MG63 (cell line): Measurements from ENCODE around the gene ABLIM3. TPM values are rescaled to one million over a fixed set of nuclear protein-coding genes. Genes with fewer than 3 reads are reported as not detected.

Experiments used
- DNase-seq: peaks from one replicate; pipeline ENCODE4 v3.0.0-alpha.2; 2020
- H3K27me3 ChIP-seq: fragments of 250-450 bp; sonication (Bioruptor Pico); 2 replicates; pipeline ENCODE4 v1.5.1; 2020; ENCODE audit warnings: mild to moderate bottlenecking, moderate library complexity
- H3K36me3 ChIP-seq: fragments of 250-450 bp; sonication (Bioruptor Pico); 2 replicates; pipeline ENCODE4 v1.5.1; 2020; ENCODE audit warnings: mild to moderate bottlenecking, moderate library complexity
- H3K4me3 ChIP-seq: fragments of 250-450 bp; sonication (Bioruptor Pico); 2 replicates; pipeline ENCODE4 v1.5.1; 2020; ENCODE audit warnings: mild to moderate bottlenecking, moderate library complexity
- H3K9me3 ChIP-seq: fragments of 250-450 bp; sonication (Bioruptor Pico); 2 replicates; pipeline ENCODE4 v1.5.1; 2020; ENCODE audit warnings: mild to moderate bottlenecking, moderate library complexity
- total RNA-seq: library from RNA; depleted of rRNA; stranded (reverse); fragments of >200 nt; shearing (Covaris generic); gene quantifications from 2 replicates; pipeline ENCODE4 v1.2.3, GENCODE V29; 2014; ENCODE audit warnings: low replicate concordance

Gene ABLIM3
- total RNA-seq, 1 experiment from 2014 or later, result 8.6 TPM

DNA sequence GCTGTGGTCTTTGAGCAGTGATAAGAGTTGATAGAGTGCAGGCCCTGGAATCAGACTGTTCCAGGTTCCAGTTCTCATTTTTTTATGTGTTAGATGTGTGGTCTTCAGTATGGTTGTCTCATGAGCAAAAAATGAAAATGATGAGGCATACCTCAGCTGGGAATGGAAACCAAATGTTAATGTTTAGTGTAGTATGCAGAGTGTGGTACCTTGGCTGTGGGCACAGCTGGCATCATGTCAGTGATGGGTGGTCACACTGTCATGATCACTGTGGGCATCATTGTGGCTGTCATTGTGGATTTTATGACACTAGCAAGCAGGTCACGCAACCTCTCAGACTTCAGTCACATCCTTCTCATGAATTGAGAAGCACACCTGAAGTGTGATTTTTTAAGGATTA is 6.4 kb downstream of the ABLIM3 start:
- H3K9me3 ChIP-seq, result peaks cover 18% of the 10 kb centered on the region
- DNase-seq, result no peak
- no peak overlapping the region for H3K4me3 ChIP-seq
- H3K36me3 ChIP-seq, result peaks cover 3% of the 10 kb centered on the region; the same call in 1 of the 2 replicates
- H3K27me3 ChIP-seq, result no peaks in the 10 kb centered on the region

DNA sequence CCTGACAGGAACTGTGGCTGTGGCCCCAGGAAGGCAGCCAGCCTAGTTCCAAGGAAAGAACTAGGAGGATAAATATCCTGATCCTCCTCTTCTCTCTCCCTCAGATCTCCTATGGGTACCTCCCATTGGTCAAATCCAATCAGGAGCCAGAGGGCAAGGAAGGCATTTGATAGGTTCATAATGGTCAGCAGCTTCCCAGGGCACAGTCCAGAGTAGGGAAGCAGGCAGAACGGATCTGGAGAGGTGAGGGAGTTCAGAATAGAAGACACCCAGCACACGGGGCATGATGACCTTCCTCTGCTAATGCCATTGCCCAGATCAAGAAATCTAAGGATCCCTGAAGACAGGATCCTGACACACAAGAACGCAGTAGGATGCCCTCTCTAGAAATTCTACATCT is 8.6 kb downstream of the ABLIM3 start:
- H3K9me3 ChIP-seq, result peaks cover 18% of the 10 kb centered on the region
- H3K36me3 ChIP-seq, result no peaks in the 10 kb centered on the region; the same call in 1 of the 2 replicates
- no peak overlapping the region for H3K4me3 ChIP-seq
- H3K27me3 ChIP-seq, result no peaks in the 10 kb centered on the region
- DNase-seq, result no peak

DNA sequence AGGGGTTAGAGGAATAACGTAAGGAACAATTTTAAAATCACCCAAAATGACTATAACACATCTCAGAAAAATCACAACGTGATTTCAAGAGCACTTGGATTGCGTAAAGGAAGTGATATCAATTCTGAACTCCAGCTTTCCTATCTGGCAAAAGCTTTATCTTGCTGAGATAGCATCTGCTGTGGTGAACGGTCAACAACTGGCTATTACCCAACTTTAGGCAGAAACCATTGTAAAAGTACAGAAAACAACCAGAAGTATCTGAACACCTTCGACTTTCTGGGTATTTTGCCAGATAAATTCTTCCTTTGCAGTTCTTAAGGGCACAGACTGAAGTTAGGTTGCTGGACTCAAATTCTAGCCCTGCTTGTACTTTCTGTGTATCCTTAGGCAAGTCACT is 9.2 kb downstream of the ABLIM3 start:
- Histone ChIP-seq H3K36me3 (no peaks in the 10 kb centered on the region; the same call in 1 of the 2 replicates), H3K27me3 (no peaks in the 10 kb centered on the region), H3K4me3 (no peak overlapping the region), H3K9me3 (peaks cover 18% of the 10 kb centered on the region)
- no peak for DNase-seq

DNA sequence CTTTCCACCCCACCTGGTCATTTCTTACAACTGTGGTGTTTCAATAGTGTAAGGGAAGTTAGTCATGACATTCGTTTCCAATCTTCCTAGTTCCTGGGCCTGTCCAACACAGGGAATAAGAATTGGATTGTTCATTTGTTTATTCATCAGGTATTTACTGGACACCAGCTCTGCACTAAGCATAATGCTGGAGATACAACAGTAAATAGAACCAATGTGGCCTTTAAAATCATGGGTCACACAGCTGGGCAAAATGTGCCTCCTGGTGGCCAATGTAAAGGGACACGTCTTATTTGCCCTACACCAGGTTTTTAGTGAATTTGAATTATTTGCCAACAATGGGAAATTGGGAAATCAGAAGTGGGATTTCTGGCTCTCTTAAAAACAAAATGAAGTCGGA is 10.4 kb downstream of the ABLIM3 start:
- H3K36me3 ChIP-seq, result no peaks in the 10 kb centered on the region; the same call in 1 of the 2 replicates
- no peak overlapping the region for H3K4me3 ChIP-seq
- H3K27me3 ChIP-seq, result no peaks in the 10 kb centered on the region
- peaks cover 8% of the 10 kb centered on the region for H3K9me3 ChIP-seq
- DNase-seq, result no peak

DNA sequence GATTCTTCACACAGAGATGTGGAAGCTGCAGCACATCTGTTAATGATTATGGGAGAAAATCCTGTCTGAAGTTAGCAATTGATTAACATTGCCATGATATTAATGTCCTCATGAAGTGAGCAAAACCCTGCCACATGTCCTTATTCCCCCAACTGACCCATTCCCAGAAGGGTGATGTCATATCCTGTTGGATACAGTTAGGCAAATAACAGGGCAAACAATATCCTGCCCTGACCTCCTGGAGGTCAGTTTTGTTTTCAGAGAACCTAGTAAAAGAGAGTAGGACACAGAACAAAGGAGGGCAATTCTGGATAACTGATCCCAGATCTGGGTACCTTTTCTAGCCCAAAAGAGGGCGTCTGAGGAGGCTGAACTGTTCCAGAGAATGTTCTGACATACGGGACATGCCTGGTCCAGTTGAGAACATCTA is 11.0 kb downstream of the ABLIM3 start:
- Histone ChIP-seq H3K9me3 (peaks cover 1% of the 10 kb centered on the region; the same call in 1 of the 2 replicates), H3K36me3 (no peaks in the 10 kb centered on the region), H3K27me3 (no peaks in the 10 kb centered on the region), H3K4me3 (no peak overlapping the region)
- DNase-seq, result peak; percentile 47

DNA sequence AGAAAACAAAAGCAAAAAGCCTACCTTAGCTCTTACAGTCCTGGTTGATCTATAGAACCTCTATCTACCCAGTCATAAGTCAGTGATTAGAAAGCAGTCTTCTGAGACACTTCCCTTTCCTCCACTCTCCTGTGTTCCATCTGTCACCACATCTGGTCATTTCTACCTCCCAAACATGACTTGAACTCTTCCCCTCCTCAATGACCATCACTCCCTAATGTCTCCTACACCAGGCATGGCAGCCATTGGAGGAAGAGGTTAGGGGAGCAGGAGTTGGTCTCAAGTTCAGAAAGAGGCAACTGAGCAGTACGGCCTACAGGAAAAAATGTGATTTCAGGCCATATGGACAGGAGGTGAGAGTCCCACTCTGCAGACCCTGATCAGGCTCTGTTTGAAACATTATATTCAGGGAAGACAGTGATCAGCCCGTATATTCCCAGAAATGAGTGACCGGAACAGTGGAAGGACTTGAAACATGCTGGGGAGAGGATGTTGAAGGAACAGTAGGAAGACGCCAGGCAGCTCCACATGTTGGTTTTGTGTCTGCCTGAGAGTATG is 12.0 kb downstream of the ABLIM3 start:
- Histone ChIP-seq H3K27me3 (no peaks in the 10 kb centered on the region), H3K4me3 (no peak overlapping the region), H3K36me3 (no peaks in the 10 kb centered on the region), H3K9me3 (no peaks in the 10 kb centered on the region)
- DNase-seq, result no peak

DNA sequence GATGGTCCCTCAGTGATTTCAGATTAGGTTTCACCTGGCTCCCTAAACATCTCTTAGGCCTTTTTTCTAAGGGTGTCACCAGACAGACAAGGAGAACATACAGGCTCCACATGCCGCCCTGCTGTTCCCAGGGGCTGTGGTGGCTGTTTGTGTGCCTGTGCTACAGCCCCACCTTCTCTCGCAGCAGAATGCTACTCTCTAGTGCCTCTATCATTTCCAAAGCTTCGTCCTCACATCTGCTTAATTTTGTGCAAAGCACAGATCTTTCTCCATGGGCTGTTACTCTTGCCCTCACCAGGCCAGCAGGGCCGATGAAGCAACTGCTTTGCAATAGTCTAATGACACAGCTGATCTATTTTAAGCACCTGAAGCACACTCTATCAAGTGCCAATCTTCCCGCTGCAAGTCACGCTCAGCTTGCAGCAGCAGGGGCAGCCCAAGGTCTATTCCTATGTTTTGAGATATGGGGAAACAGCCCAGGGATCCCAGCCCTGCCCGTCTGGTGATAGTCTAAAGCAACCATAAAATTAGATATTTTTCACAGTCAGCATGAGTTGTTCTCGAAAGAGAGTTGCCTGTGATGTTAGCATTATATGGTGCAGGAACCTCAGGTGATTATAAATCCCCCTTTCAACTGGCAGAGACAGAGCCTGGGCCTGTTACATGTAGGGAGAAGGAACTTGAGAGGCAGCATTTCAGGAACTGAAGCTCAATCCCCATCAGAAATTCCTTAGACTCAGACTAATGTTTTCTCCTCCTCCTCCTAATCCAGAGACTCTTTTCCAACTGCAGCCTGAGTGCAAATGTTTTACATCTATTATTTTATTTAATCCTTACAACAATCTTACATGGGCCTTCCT is 12.7 kb downstream of the ABLIM3 start:
- DNase-seq, result peak; percentile 50
- Histone ChIP-seq H3K9me3 (no peaks in the 10 kb centered on the region), H3K27me3 (no peaks in the 10 kb centered on the region), H3K4me3 (no peak overlapping the region), H3K36me3 (no peaks in the 10 kb centered on the region)

DNA sequence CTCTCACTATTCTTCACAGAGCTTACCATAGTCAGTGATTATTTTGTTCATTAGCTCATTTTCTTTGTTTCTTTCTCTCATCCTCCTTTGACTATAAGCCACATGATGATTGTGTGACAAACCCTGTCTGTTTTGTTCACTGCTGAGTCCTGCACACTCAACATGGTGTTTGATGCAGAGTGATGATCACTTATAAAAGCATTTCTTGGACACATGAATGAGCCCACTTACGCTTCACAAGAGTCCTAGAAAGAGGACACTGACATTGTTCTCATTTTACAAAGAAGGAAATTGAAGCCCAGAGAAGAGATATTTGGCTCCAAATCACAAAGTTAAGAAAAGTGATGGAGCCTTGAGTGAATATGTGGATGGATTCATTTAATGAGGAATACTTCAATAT is 13.4 kb downstream of the ABLIM3 start:
- Histone ChIP-seq H3K36me3 (no peaks in the 10 kb centered on the region), H3K9me3 (no peaks in the 10 kb centered on the region), H3K4me3 (no peak overlapping the region), H3K27me3 (no peaks in the 10 kb centered on the region)
- no peak for DNase-seq

DNA sequence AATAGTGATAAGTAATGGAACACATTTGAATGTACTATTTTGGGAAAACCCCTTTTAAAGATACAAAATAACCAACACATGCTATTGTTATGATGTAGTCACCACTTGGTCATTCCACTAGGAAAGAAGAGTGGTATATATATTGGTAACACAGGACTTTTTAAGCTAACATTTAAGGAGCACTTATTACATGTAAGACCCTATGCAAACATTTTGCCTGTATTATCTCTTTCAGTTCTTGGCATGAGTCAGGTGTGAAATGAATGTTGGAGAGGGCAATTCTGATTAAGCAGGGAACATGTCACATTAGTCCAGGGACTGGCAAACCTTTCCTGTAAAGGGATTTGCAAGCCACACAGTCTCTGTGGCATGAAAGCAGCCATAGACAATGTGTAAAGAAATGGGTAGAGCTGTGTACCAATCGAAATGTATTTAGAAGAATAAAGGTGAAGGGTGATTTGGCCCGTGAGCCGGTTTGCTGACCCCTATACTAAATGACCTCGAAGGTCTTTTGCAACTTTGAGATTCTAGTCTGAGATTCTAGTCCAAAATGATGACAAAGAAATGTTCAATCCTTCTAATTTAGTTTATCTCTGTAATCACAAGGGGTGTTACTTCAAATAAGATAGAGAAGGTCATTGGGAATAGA is 15.3 kb downstream of the ABLIM3 start:
- no peaks in the 10 kb centered on the region for H3K9me3 ChIP-seq
- H3K36me3 ChIP-seq, result no peaks in the 10 kb centered on the region
- no peak overlapping the region for H3K4me3 ChIP-seq
- no peak for DNase-seq
- no peaks in the 10 kb centered on the region for H3K27me3 ChIP-seq

DNA sequence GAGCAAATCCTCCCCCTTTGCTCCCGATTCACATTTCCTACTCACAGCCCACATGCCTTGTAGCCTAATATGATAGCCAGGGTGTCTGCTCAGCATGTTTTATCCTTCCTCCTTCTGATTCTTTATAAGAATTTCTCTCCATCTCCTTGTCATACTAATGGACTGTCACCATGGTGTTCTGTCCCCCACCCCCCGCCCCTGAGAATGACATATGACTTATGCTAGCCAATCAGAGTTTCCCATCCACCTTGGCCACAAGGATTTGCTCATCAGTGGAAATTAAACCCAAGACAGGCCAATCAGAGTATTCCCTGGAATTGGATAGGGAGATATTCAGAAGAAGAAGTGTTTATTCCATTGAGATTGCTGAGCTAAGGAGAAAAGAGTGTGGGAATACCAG is 16.0 kb downstream of the ABLIM3 start:
- no peak overlapping the region for H3K4me3 ChIP-seq
- no peaks in the 10 kb centered on the region for H3K27me3 ChIP-seq
- DNase-seq, result no peak
- H3K36me3 ChIP-seq, result no peaks in the 10 kb centered on the region
- no peaks in the 10 kb centered on the region for H3K9me3 ChIP-seq

DNA sequence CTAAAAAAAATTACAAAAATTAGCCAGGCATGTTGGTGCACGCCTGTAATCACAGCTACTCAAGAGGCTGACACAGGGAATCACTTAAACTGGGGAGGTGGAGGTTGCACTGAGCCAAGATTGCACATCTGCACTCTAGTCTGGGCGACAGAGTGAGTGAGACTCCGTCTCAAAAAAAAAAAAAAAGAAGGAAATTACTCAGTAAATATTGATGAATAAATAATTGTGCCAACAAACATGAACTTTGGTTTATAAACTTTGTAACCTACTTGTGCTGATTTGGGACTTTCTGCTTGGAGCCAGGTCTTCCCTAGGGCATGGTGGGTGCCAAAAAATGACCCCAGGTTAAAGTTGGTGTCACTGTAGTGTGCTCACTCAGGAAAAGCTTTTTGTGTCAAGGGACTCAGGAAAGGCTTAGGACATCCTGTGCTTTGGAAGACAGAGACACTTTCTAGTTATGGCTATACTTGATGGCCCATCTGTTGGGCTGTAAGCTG is 19.0 kb downstream of the ABLIM3 start:
- DNase-seq, result no peak
- H3K36me3 ChIP-seq, result no peaks in the 10 kb centered on the region; the same call in 1 of the 2 replicates

DNA sequence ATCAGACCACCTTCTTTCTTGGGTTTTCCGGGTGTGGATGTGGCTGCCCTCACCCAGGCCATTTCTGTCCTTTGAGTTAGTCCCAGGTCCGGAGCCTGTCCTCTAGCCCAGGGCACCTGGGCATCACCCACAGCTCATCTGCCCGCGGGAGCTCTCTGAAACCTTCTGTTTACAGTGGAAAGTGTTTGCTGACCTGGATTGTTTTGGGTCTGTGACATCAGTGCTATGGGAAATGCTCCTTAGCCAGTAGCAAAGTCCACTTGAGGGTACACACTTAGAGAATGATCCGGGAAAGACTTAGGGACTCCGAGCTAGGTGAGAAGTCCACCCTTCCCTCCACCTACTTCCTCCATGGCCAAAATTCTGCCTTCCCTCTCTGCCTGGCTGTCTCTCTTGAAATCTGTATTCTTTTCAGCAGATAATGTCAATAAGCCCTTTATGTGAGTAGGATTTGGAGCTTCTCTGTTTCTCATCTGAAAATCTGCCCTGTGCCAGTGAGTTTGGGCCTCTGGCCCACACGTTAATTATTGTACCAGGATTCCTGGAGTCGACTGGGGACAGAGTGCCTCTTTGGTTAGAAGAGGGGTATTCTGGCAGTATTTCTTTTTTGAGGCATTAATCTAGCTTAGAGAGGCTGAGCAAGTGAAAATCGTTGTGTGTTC is 19.9 kb downstream of the ABLIM3 start:
- Histone ChIP-seq H3K27me3 (no peaks in the 10 kb centered on the region), H3K4me3 (no peak overlapping the region), H3K36me3 (no peaks in the 10 kb centered on the region; the same call in 1 of the 2 replicates), H3K9me3 (no peaks in the 10 kb centered on the region)
- no peak for DNase-seq

More for the DNA sequence above, 19.0 kb downstream of the ABLIM3 start:
- H3K9me3 ChIP-seq, result no peaks in the 10 kb centered on the region
- H3K4me3 ChIP-seq, result no peak overlapping the region
- no peaks in the 10 kb centered on the region for H3K27me3 ChIP-seq

DNA sequence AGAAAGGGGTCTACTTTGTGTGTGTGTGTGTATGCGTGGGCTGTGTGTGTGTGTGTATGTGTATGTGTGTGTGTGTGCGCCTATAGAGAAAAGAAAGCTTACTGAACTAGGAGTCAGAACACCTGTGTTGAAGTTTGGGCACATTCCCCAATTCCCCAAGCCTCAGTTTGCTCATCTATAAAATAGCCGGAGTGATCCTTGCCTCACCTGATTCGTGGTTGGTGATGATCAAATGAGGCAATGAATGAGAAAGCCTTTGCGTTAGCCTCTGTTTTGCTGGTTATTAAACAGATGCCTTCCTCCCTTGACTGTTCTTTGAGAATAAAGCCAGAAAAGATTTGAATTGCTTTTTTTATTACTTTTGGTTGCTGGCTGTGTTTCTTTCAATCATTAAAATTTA is 20.6 kb downstream of the ABLIM3 start:
- no peaks in the 10 kb centered on the region for H3K9me3 ChIP-seq
- H3K4me3 ChIP-seq, result no peak overlapping the region
- DNase-seq, result no peak
- H3K27me3 ChIP-seq, result no peaks in the 10 kb centered on the region
- no peaks in the 10 kb centered on the region; the same call in 1 of the 2 replicates for H3K36me3 ChIP-seq

DNA sequence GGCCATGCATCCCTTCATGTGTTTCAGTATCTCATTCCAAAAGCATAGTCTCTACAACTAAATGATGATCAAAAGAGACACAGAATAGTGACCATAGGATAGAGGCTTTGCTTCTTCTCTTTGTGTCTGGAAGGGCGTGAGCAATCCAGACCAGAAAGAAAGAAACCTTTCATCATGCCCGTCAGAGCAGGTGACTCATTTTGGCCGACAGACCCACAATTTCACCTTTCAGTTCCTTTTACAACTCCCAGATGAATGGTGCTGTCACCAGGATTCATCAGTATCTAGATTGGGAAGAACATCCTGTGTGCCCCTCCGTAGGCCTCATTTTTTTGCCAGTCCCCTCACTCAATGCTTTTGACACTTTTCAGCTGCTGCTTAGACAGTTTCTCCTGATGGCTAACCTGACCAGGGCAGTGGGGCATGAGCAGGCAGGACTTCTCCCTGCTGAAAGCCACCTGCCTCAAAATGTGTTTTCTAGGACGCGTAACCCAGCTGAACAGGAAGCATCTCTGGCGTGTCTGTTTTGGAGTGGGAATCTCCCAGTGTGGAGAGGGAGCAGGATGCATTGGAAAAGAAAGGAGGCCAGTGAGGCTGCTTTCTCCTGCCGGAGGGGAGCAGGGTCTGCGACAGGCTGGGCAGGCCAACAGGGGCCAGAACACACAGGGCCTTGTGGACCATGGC is 21.2 kb downstream of the ABLIM3 start:
- Histone ChIP-seq H3K9me3 (no peaks in the 10 kb centered on the region), H3K36me3 (no peaks in the 10 kb centered on the region; the same call in 1 of the 2 replicates), H3K27me3 (no peaks in the 10 kb centered on the region), H3K4me3 (no peak overlapping the region)
- DNase-seq, result no peak

DNA sequence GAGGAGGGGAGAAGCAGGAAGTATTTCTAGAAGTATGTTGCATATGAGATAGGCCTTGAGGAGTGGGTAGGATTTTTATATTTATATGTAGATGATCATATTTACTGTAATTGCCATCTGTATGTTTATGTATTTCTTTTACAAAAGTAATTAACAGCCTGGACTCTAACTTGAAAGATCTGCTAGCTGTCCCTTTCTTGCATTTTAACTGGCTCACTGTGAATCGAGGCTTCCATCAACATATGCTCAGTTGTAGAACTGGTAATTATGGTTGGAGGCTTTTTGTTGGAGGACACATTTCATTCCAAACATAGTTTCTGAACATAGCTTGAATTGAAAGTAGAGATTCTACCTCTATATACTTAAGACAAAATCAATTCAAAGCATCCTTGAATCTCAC is 23.4 kb downstream of the ABLIM3 start:
- Histone ChIP-seq H3K4me3 (no peak overlapping the region), H3K9me3 (no peaks in the 10 kb centered on the region), H3K36me3 (no peaks in the 10 kb centered on the region; the same call in 1 of the 2 replicates), H3K27me3 (no peaks in the 10 kb centered on the region)
- DNase-seq, result no peak

DNA sequence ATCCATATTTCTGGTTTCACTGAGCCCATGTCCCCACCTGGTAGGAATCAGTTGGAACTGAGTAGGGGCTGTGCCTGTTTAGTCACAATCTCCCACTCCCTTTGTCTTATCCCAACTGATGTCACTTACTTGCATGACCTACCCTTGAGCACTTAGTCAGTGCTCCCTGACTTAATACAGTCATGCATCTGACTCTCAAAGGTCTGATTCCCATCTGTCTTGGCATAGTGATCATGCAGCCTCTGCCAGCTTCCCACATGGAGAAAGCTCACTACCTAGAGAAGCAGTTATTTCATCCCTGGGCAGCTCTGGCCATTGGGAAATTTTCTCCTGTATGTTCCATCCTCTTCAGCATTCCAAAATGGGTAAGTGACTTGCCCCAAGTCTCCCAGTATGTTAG is 24.8 kb downstream of the ABLIM3 start:
- Histone ChIP-seq H3K27me3 (no peaks in the 10 kb centered on the region), H3K9me3 (no peaks in the 10 kb centered on the region), H3K4me3 (no peak overlapping the region), H3K36me3 (no peaks in the 10 kb centered on the region; the same call in 1 of the 2 replicates)
- peak; percentile 93 for DNase-seq
